GM12878 (cell line): ENCODE data around the gene MAD2L2.

ENCODE experiments used
- ASH2L ChIP-seq: fragments of 300-600, 200-600 bp; sonication (generic); IDR thresholded peaks from 2 replicates; pipeline ENCODE4 v1.6.1; 2017; ENCODE audit warnings: low read depth, mild to moderate bottlenecking, borderline replicate concordance
- CTCF ChIP-seq, 3 experiments: IDR thresholded peaks in 2 of 3; conservative IDR thresholded peaks in 1 of 3; 2 replicates each; pipeline ENCODE4 v1.5.1; 2011; ENCODE audit warnings: low read depth in 3 of 3, low read length in 3 of 3, mild to moderate bottlenecking in 3 of 3, control low read depth in 2 of 3, moderate library complexity in 2 of 3, inconsistent platforms in 1 of 3, mixed read lengths in 1 of 3; ENCODE audit not compliant: control insufficient read depth in 2 of 3, insufficient read depth in 1 of 3; ENCODE audit errors: extremely low read depth in 1 of 3
- FOXM1 ChIP-seq: IDR thresholded peaks from 2 replicates; pipeline ENCODE4 v1.6.1; 2012; ENCODE audit warnings: low read depth, mild to moderate bottlenecking, inconsistent platforms, low read length, moderate library complexity
- MXI1 ChIP-seq: fragments of 150-350 bp; IDR thresholded peaks from 2 replicates; pipeline ENCODE4 v1.6.1; 2011; ENCODE audit warnings: low read depth, mild to moderate bottlenecking, inconsistent platforms, low read length, improper control_type of control experiment
- MYC ChIP-seq: IDR thresholded peaks from 2 replicates; pipeline ENCODE4 v1.6.1; 2011; ENCODE audit warnings: mild to moderate bottlenecking, low read length, moderate library complexity, inconsistent platforms; ENCODE audit not compliant: insufficient read depth, insufficient replicate concordance, insufficient read length, severe bottlenecking
- POLR2A ChIP-seq: IDR thresholded peaks from 2 replicates; pipeline ENCODE4 v1.6.1; 2011; ENCODE audit warnings: low read depth, mild to moderate bottlenecking, low read length
- POLR2AphosphoS5 ChIP-seq: IDR thresholded peaks from 2 replicates; pipeline ENCODE4 v1.6.1; 2011; ENCODE audit warnings: mild to moderate bottlenecking, low read length, inconsistent platforms
- RAD21 ChIP-seq: IDR thresholded peaks from 2 replicates; pipeline ENCODE4 v1.6.1; 2011; ENCODE audit warnings: mild to moderate bottlenecking, low read depth, low read length, moderate library complexity; ENCODE audit not compliant: insufficient read depth
- RFX5 ChIP-seq: IDR thresholded peaks from 2 replicates; pipeline ENCODE4 v1.6.1; 2011; ENCODE audit warnings: low read depth, low read length, improper control_type of control experiment
- SUPT20H ChIP-seq: IDR thresholded peaks from 2 replicates; pipeline ENCODE4 v1.6.1; 2011; ENCODE audit warnings: low read depth, mild to moderate bottlenecking, low read length, moderate library complexity, borderline replicate concordance; ENCODE audit not compliant: control insufficient read depth
- ZNF592 ChIP-seq: fragments of 450-650 bp; IDR thresholded peaks from 2 replicates; pipeline ENCODE4 v1.6.1; 2017; ENCODE audit warnings: mild to moderate bottlenecking, moderate library complexity

GRCh38 chr1:11634365-11635192 is 46.4 kb downstream of the MAD2L2 start:
- TF ChIP-seq ZNF592 (no peak), RFX5 (no peak), MYC (no peak), POLR2A (no peak), SUPT20H (no peak), ASH2L (no peak), RAD21 (no peak), POLR2AphosphoS5 (no peak), FOXM1 (no peak), CTCF (IDR thresholded peaks at IDR 0.05 in 2 of 3, conservative IDR thresholded peaks at IDR 0.05 in 1 of 3; ENCODE audit: control insufficient read depth in 2 of 3, extremely low read depth in 1 of 3, insufficient read depth in 1 of 3, low read depth in 3 of 3, low read length in 3 of 3) (no peak), MXI1 (no peak)
